ENCODE results near the gene RIGI.

GRCh38 chr9:32524892-32525708 is 896 bp downstream of the RIGI start:
- TF ChIP-seq CTCF (IDR thresholded peaks at IDR 0.05 in 2 of 3, conservative IDR thresholded peaks at IDR 0.05 in 1 of 3; ENCODE audit: control insufficient read depth in 2 of 3, extremely low read depth in 1 of 3, insufficient read depth in 1 of 3, low read depth in 3 of 3, low read length in 3 of 3) (no peak), MYC (IDR thresholded peaks at IDR 0.05; ENCODE audit: insufficient read depth, insufficient read length, insufficient replicate concordance, low read length, severe bottlenecking) (no peak), ZNF24 (IDR thresholded peaks at IDR 0.05) (no peak), NFXL1 (IDR thresholded peaks at IDR 0.05; ENCODE audit: borderline replicate concordance) (no peak), YBX1 (IDR thresholded peaks at IDR 0.05) (no peak), POLR2A (IDR thresholded peaks at IDR 0.05; ENCODE audit: low read depth, low read length) (no peak), SIN3A (IDR thresholded peaks at IDR 0.05; ENCODE audit: low read depth, low read length) (no peak)

Measured in GM12878 (cell line).